CD4-positive, alpha-beta T cell (primary cell): ENCODE measurements around the gene TTL. TPM values are rescaled to one million over a fixed set of nuclear protein-coding genes. Genes with fewer than 3 reads are reported as not detected.
"Not testable (repeated sequence)": the region's sequence is repeated elsewhere in the genome, so short reads cannot be mapped to it uniquely, and the experiment has no call there.

Experiments
- ATAC-seq: fragments of 200-7000 bp; cut with Tn5 transposase; one replicate; pipeline ENCODE4 v1.10.0; 2022; ENCODE audit warnings: mild to moderate bottlenecking; ENCODE audit not compliant: poor library complexity
- CTCF ChIA-PET: fragments of 350-600 bp; sonication (Branson Sonifier 250); formaldehyde crosslinking; loops from one replicate; lab custom pipeline; 2021; ENCODE audit warnings: antibody characterized with exemption, inconsistent platforms; lab: Charles Lee
- POLR2A ChIA-PET: fragments of 350-600 bp; sonication (Branson Sonifier 250); formaldehyde crosslinking; loops from one replicate; lab custom pipeline; 2021; ENCODE audit warnings: antibody characterized with exemption, inconsistent platforms; lab: Charles Lee
- DNase-seq, 14 experiments: peaks; one replicate each; pipeline ENCODE4 v3.0.0-alpha.2; 2013 to 2020; ENCODE audit warnings: mixed read lengths in 2 of 14
- H3K27ac ChIP-seq, 2 donors: one replicate each; pipeline versions ENCODE4 v1.5.1 to v1.7.0; 2013; ENCODE audit warnings: low read length in 2 of 2, low read depth in 1 of 2, mild to moderate bottlenecking in 1 of 2
- H3K27me3 ChIP-seq, 2 experiments: 1 replicate in 1 of 2; 2 replicates in 1 of 2; pipeline versions ENCODE4 v1.6.1 to v1.7.0; 2013; ENCODE audit warnings: low read length in 2 of 2, control low read depth in 1 of 2, mild to moderate bottlenecking in 1 of 2, moderate library complexity in 1 of 2; ENCODE audit not compliant: insufficient read depth in 2 of 2, control insufficient read depth in 1 of 2
- H3K36me3 ChIP-seq: one replicate; pipeline ENCODE4 v1.6.1; 2013; ENCODE audit warnings: low read length, control low read depth; ENCODE audit not compliant: insufficient read depth
- H3K4me1 ChIP-seq: one replicate; pipeline ENCODE4 v1.6.1; 2013; ENCODE audit warnings: low read length, control low read depth; ENCODE audit not compliant: insufficient read depth
- H3K4me3 ChIP-seq: one replicate; pipeline ENCODE4 v1.5.1; 2013; ENCODE audit warnings: mild to moderate bottlenecking, low read length, moderate library complexity
- H3K9me3 ChIP-seq, 2 experiments: 1 replicate in 1 of 2; 2 replicates in 1 of 2; pipeline versions ENCODE4 v1.6.1 to v1.7.0; 2013; ENCODE audit warnings: low read length in 2 of 2, mild to moderate bottlenecking in 2 of 2, control low read depth in 1 of 2, moderate library complexity in 1 of 2; ENCODE audit not compliant: control insufficient read depth in 1 of 2, insufficient read depth in 1 of 2
- H3K27ac Mint-ChIP-seq: one replicate; pipeline ENCODE4 v1.8.0; 2020; ENCODE audit warnings: mixed read lengths
- H3K27me3 Mint-ChIP-seq: one replicate; pipeline ENCODE4 v1.8.0; 2021; ENCODE audit warnings: mixed read lengths
- H3K36me3 Mint-ChIP-seq: one replicate; pipeline ENCODE4 v1.8.0; 2021; ENCODE audit warnings: low read depth, mixed read lengths
- H3K4me1 Mint-ChIP-seq: one replicate; pipeline ENCODE4 v1.8.0; 2021; ENCODE audit warnings: low read depth, mixed read lengths
- H3K4me3 Mint-ChIP-seq: one replicate; pipeline ENCODE4 v1.8.0; 2020; ENCODE audit warnings: mild to moderate bottlenecking, mixed read lengths
- H3K9me3 Mint-ChIP-seq: one replicate; pipeline ENCODE4 v1.8.0; 2020; ENCODE audit warnings: mixed read lengths
- CTCF ChIP-seq: fragments of 200-600 bp; IDR thresholded peaks from one replicate; pipeline ENCODE4 v1.8.0; 2022; ENCODE audit warnings: antibody characterized with exemption, mild to moderate bottlenecking
- intact Hi-C, 2 experiments: fragments of 100-400 bp; cut with DNase I in 1 of 2; cut with micrococcal nuclease in 1 of 2; formaldehyde crosslinking; loops; one replicate each; pipeline versions ENCODE4 v1.15.1 to v1.9.0; 2023 to 2025; cut with DNase I, micrococcal nuclease
- total RNA-seq, 174 experiments: library from RNA in 2 of 174; stranded (reverse) in 2 of 174; gene quantifications; one replicate each; pipeline ENCODE4 v1.2.3 and lab custom pipeline; 2021 to 2026

Gene TTL
- total RNA-seq, 2 experiments from 2014 or later: 9.9 to 10.8 TPM

GRCh38 chr2:112520234-112520783 is 38.4 kb downstream of the TTL start:
- no peaks in the 10 kb centered on the region for H3K9me3 Mint-ChIP-seq
- intact Hi-C loops: no loop called here
- ChIA-PET CTCF (no interaction called here), POLR2A (no interaction called here)
- peaks cover 71% of the 10 kb centered on the region for H3K36me3 Mint-ChIP-seq
- H3K9me3 ChIP-seq: peaks cover 0 to 4% of the 10 kb centered on the region in 2 experiments
- H3K36me3 ChIP-seq: peaks cover 21% of the 10 kb centered on the region
- no peaks in the 10 kb centered on the region for H3K27me3 Mint-ChIP-seq
- no peak overlapping the region for H3K27ac Mint-ChIP-seq
- no peaks in the 10 kb centered on the region for H3K4me1 Mint-ChIP-seq
- H3K4me3 ChIP-seq: no peak overlapping the region
- H3K27me3 ChIP-seq: no peaks in the 10 kb centered on the region
- ATAC-seq (no peak), DNase-seq (no peak)
- H3K27ac ChIP-seq: no peak overlapping the region
- no peak overlapping the region for H3K4me3 Mint-ChIP-seq
- TF ChIP-seq CTCF: no peak
- no peaks in the 10 kb centered on the region for H3K4me1 ChIP-seq

- ChIA-PET POLR2A (no interaction called here), CTCF (no interaction called here)
- Mint-ChIP-seq H3K36me3 (peaks cover 80% of the 10 kb centered on the region), H3K4me3 (no peak overlapping the region), H3K4me1 (no peaks in the 10 kb centered on the region), H3K9me3 (no peaks in the 10 kb centered on the region), H3K27ac (no peak overlapping the region), H3K27me3 (no peaks in the 10 kb centered on the region)
- ATAC-seq (no peak), DNase-seq (no peak)
- H3K4me3 ChIP-seq: no peak overlapping the region
- H3K27ac ChIP-seq: no peak overlapping the region
- intact Hi-C loops: no loop called here
- TF ChIP-seq CTCF: no peak
- no peaks in the 10 kb centered on the region for H3K9me3 ChIP-seq
- H3K27me3 ChIP-seq: no peaks in the 10 kb centered on the region
- H3K36me3 ChIP-seq: peaks cover 19% of the 10 kb centered on the region
- H3K4me1 ChIP-seq: no peaks in the 10 kb centered on the region
Observed at GRCh38 chr2:112523291-112523777, 41.4 kb downstream of the TTL start.

- H3K4me3 Mint-ChIP-seq, H3K9me3 ChIP-seq, H3K9me3 Mint-ChIP-seq, H3K4me1 ChIP-seq, H3K27me3 ChIP-seq, POLR2A ChIA-PET, H3K4me1 Mint-ChIP-seq, DNase-seq, H3K4me3 ChIP-seq, CTCF ChIA-PET, H3K27ac ChIP-seq, ATAC-seq, H3K27ac Mint-ChIP-seq, intact Hi-C loops, H3K27me3 Mint-ChIP-seq: not testable (repeated sequence)
- peaks cover 26% of the 10 kb centered on the region for H3K36me3 ChIP-seq
- peaks cover 80% of the 10 kb centered on the region for H3K36me3 Mint-ChIP-seq
Observed at GRCh38 chr2:112524276-112524675, 42.3 kb downstream of the TTL start.

GRCh38 chr2:112528541-112528940 is 46.6 kb downstream of the TTL start:
- peaks cover 70% of the 10 kb centered on the region for H3K36me3 Mint-ChIP-seq
- H3K27me3 Mint-ChIP-seq: no peaks in the 10 kb centered on the region
- H3K27ac Mint-ChIP-seq: no peak overlapping the region
- Histone ChIP-seq H3K9me3 (no peaks in the 10 kb centered on the region), H3K27me3 (no peaks in the 10 kb centered on the region), H3K36me3 (peaks cover 17% of the 10 kb centered on the region), H3K27ac (no peak overlapping the region), H3K4me3 (no peak overlapping the region), H3K4me1 (no peaks in the 10 kb centered on the region)
- intact Hi-C loops: no loop called here
- POLR2A ChIA-PET: no interaction called here
- H3K4me3 Mint-ChIP-seq: no peak overlapping the region
- DNase-seq (no peak), ATAC-seq (no peak)
- H3K9me3 Mint-ChIP-seq: no peaks in the 10 kb centered on the region
- TF ChIP-seq CTCF: no peak
- no peaks in the 10 kb centered on the region for H3K4me1 Mint-ChIP-seq
- CTCF ChIA-PET: no interaction called here
